Trophoblast cell (in vitro differentiated cells and primary cell): ENCODE data around the gene ILK.

Experiments used
- DNase-seq, 2 donors: peaks; one replicate each; pipeline ENCODE4 v3.0.0-alpha.2; 2016
- H2AFZ ChIP-seq: 2 replicates; pipeline ENCODE4 v1.6.1; 2013; ENCODE audit warnings: low read length, moderate library complexity, mild to moderate bottlenecking; ENCODE audit not compliant: insufficient read depth, poor library complexity
- H2AK5ac ChIP-seq: 2 replicates; pipeline ENCODE4 v1.6.1; 2013; ENCODE audit warnings: mild to moderate bottlenecking, low read length
- H2BK120ac ChIP-seq: 2 replicates; pipeline ENCODE4 v1.6.1; 2013; ENCODE audit warnings: low read length, mild to moderate bottlenecking, moderate library complexity; ENCODE audit not compliant: insufficient read depth, poor library complexity
- H2BK12ac ChIP-seq: 2 replicates; pipeline ENCODE4 v1.6.1; 2013; ENCODE audit warnings: mild to moderate bottlenecking, low read length, moderate library complexity
- H2BK5ac ChIP-seq: 2 replicates; pipeline ENCODE4 v1.6.1; 2013; ENCODE audit warnings: low read length, low read depth, moderate library complexity, mild to moderate bottlenecking; ENCODE audit not compliant: poor library complexity
- H3K14ac ChIP-seq: 2 replicates; pipeline ENCODE4 v1.6.1; 2013; ENCODE audit warnings: mild to moderate bottlenecking, low read length
- H3K18ac ChIP-seq: 2 replicates; pipeline ENCODE4 v1.6.1; 2013; ENCODE audit warnings: mild to moderate bottlenecking, low read length
- H3K23ac ChIP-seq: 2 replicates; pipeline ENCODE4 v1.6.1; 2013; ENCODE audit warnings: low read length
- H3K27ac ChIP-seq: 2 replicates; pipeline ENCODE4 v1.5.1; 2013; ENCODE audit warnings: low read depth, mild to moderate bottlenecking, inconsistent platforms, low read length, moderate library complexity
- H3K27me3 ChIP-seq: 2 replicates; pipeline ENCODE4 v1.6.1; 2013; ENCODE audit warnings: inconsistent platforms, mild to moderate bottlenecking, low read length, moderate library complexity; ENCODE audit not compliant: insufficient read depth
- H3K36me3 ChIP-seq, 2 experiments: 1 replicate in 1 of 2; 2 replicates in 1 of 2; pipeline ENCODE4 v1.6.1; 2013; ENCODE audit warnings: low read length in 2 of 2, mild to moderate bottlenecking in 2 of 2, moderate library complexity in 1 of 2; ENCODE audit not compliant: insufficient read depth in 2 of 2, control insufficient read depth in 1 of 2
- H3K4ac ChIP-seq: 2 replicates; pipeline ENCODE4 v1.6.1; 2013; ENCODE audit warnings: low read depth, mild to moderate bottlenecking, low read length, moderate library complexity
- H3K4me1 ChIP-seq, 2 experiments: 1 replicate in 1 of 2; 2 replicates in 1 of 2; pipeline ENCODE4 v1.6.1; 2013; ENCODE audit warnings: low read length in 2 of 2, mild to moderate bottlenecking in 2 of 2, moderate library complexity in 1 of 2; ENCODE audit not compliant: insufficient read depth in 2 of 2, control insufficient read depth in 1 of 2
- H3K4me2 ChIP-seq: 2 replicates; pipeline ENCODE4 v1.6.1; 2013; ENCODE audit warnings: inconsistent platforms, mild to moderate bottlenecking, low read length, moderate library complexity
- H3K4me3 ChIP-seq: 2 replicates; pipeline ENCODE4 v1.5.1; 2013; ENCODE audit warnings: mild to moderate bottlenecking, low read depth, low read length, inconsistent platforms
- H3K79me1 ChIP-seq: one replicate; pipeline ENCODE4 v1.6.1; 2013; ENCODE audit warnings: low read length
- H3K79me2 ChIP-seq: 2 replicates; pipeline ENCODE4 v1.6.1; 2013; ENCODE audit warnings: low read length, mild to moderate bottlenecking; ENCODE audit not compliant: control insufficient read depth, insufficient read depth, poor library complexity
- H3K9ac ChIP-seq: 2 replicates; pipeline ENCODE4 v1.6.1; 2013; ENCODE audit warnings: mild to moderate bottlenecking, low read length
- H3K9me3 ChIP-seq: 2 replicates; pipeline ENCODE4 v1.6.1; 2013; ENCODE audit warnings: low read depth, mild to moderate bottlenecking, control low read depth, inconsistent platforms, low read length; ENCODE audit not compliant: insufficient read depth
- H4K12ac ChIP-seq: 2 replicates; pipeline ENCODE4 v1.6.1; 2013; ENCODE audit warnings: low read depth, mild to moderate bottlenecking, low read length, moderate library complexity
- H4K8ac ChIP-seq: 2 replicates; pipeline ENCODE4 v1.6.1; 2013; ENCODE audit warnings: low read depth, mild to moderate bottlenecking, low read length, moderate library complexity
- H4K91ac ChIP-seq: one replicate; pipeline ENCODE4 v1.6.1; 2013; ENCODE audit warnings: low read depth, mild to moderate bottlenecking, low read length, moderate library complexity
- WGBS: extraction: QIAGEN DNeasy Blood & Tissue Kit; methylation state at CpG from one replicate; pipeline ENCODE4 v1.1.7; 2013; ENCODE audit warnings: missing lambda C conversion rate; ENCODE audit not compliant: insufficient read length, insufficient coverage; ENCODE audit errors: extremely low coverage; 5-methylcytosine and 5-hydroxymethylcytosine counted together

Gene ILK

GRCh38 chr11:6567371-6567745 lies 36.2 kb upstream of the ILK start:
- Histone ChIP-seq H3K27ac (no peak overlapping the region), H4K91ac (no peak overlapping the region), H3K4me1 (peaks cover 4 to 5% of the 10 kb centered on the region in 2 experiments), H2BK12ac (no peak overlapping the region), H2AK5ac (no peak overlapping the region), H3K18ac (no peak overlapping the region), H3K79me1 (no peaks in the 10 kb centered on the region), H3K4me3 (no peak overlapping the region), H2BK5ac (no peak overlapping the region), H3K9ac (no peak overlapping the region), H3K36me3 (no peaks in the 10 kb centered on the region), H3K4me2 (no peak overlapping the region), H3K23ac (no peak overlapping the region), H3K27me3 (no peaks in the 10 kb centered on the region), H3K14ac (no peak overlapping the region), H3K9me3 (peaks cover 5% of the 10 kb centered on the region), H2BK120ac (no peak overlapping the region), H3K79me2 (no peaks in the 10 kb centered on the region), H4K8ac (no peak overlapping the region), H3K4ac (no peak overlapping the region), H4K12ac (no peak overlapping the region), H2AFZ (no peak overlapping the region)
- DNase-seq: no peak
- WGBS: no CpG with 5 or more reads among the region's 7 CpGs

GRCh38 chr11:6568191-6568918 lies 35.2 kb upstream of the ILK start:
- Histone ChIP-seq H3K23ac (no peak overlapping the region), H3K27ac (no peak overlapping the region), H3K18ac (no peak overlapping the region), H3K79me1 (no peaks in the 10 kb centered on the region), H3K14ac (no peak overlapping the region), H2BK120ac (no peak overlapping the region), H3K4me1 (peaks cover 4 to 5% of the 10 kb centered on the region in 2 experiments), H2AK5ac (no peak overlapping the region), H2AFZ (no peak overlapping the region), H4K8ac (no peak overlapping the region), H3K79me2 (no peaks in the 10 kb centered on the region), H2BK5ac (no peak overlapping the region), H2BK12ac (no peak overlapping the region), H3K36me3 (no peaks in the 10 kb centered on the region), H4K12ac (no peak overlapping the region), H3K9ac (no peak overlapping the region), H3K4ac (no peak overlapping the region), H3K4me2 (no peak overlapping the region), H3K27me3 (no peaks in the 10 kb centered on the region), H4K91ac (no peak overlapping the region), H3K9me3 (peaks cover 5% of the 10 kb centered on the region), H3K4me3 (no peak overlapping the region)
- WGBS: no CpG with 5 or more reads among the region's 4 CpGs
- no peak for DNase-seq

GRCh38 chr11:6569706-6570105 lies 33.9 kb upstream of the ILK start:
- Histone ChIP-seq H4K12ac (no peak overlapping the region), H2BK120ac (no peak overlapping the region), H3K23ac (no peak overlapping the region), H3K36me3 (no peaks in the 10 kb centered on the region), H4K8ac (no peak overlapping the region), H3K4me1 (peaks cover 4 to 5% of the 10 kb centered on the region in 2 experiments), H3K18ac (no peak overlapping the region), H2BK5ac (no peak overlapping the region), H3K9me3 (peaks cover 5% of the 10 kb centered on the region), H2BK12ac (no peak overlapping the region), H2AK5ac (no peak overlapping the region), H4K91ac (no peak overlapping the region), H3K27me3 (no peaks in the 10 kb centered on the region), H2AFZ (no peak overlapping the region), H3K79me2 (no peaks in the 10 kb centered on the region), H3K27ac (no peak overlapping the region), H3K4ac (no peak overlapping the region), H3K79me1 (no peaks in the 10 kb centered on the region), H3K4me3 (no peak overlapping the region), H3K4me2 (no peak overlapping the region), H3K9ac (no peak overlapping the region), H3K14ac (no peak overlapping the region)
- 100% methylated on average over 1 of the region's 5 CpGs for WGBS
- DNase-seq: no peak

GRCh38 chr11:6570691-6571427 lies 32.7 kb upstream of the ILK start:
- H3K36me3 ChIP-seq: no peaks in the 10 kb centered on the region
- no peaks in the 10 kb centered on the region for H3K79me1 ChIP-seq
- H3K79me2 ChIP-seq: no peaks in the 10 kb centered on the region
- peaks cover 4 to 5% of the 10 kb centered on the region in 2 experiments for H3K4me1 ChIP-seq
- H2AFZ ChIP-seq: no peak overlapping the region
- H3K9me3 ChIP-seq: peaks cover 5% of the 10 kb centered on the region
- H3K4me3 ChIP-seq: no peak overlapping the region
- H3K18ac ChIP-seq: no peak overlapping the region
- DNase-seq: no peak
- H2AK5ac ChIP-seq: no peak overlapping the region
- H3K27me3 ChIP-seq: no peaks in the 10 kb centered on the region
- H3K27ac ChIP-seq: no peak overlapping the region
- no peak overlapping the region for H3K14ac ChIP-seq
- WGBS: no CpG with 5 or more reads among the region's 62 CpGs
- H2BK12ac ChIP-seq: no peak overlapping the region
- H4K12ac ChIP-seq: no peak overlapping the region
- H3K23ac ChIP-seq: no peak overlapping the region
- no peak overlapping the region for H4K8ac ChIP-seq
- no peak overlapping the region for H2BK5ac ChIP-seq
- no peak overlapping the region for H2BK120ac ChIP-seq
- no peak overlapping the region for H4K91ac ChIP-seq
- no peak overlapping the region for H3K9ac ChIP-seq
- H3K4ac ChIP-seq: no peak overlapping the region
- no peak overlapping the region for H3K4me2 ChIP-seq
